Activated CD4-positive, alpha-beta T cell treated with anti-CD3 and anti-CD28 coated beads for 1 hour (primary cell): ENCODE measurements around the gene CCHCR1.
"Not testable (repeated sequence)": the region's sequence is repeated elsewhere in the genome, so short reads cannot be mapped to it uniquely, and the experiment has no call there.

Experiments used
- DNase-seq: peaks from one replicate; pipeline ENCODE4 v3.0.0-alpha.2; 2020

Gene CCHCR1

DNA sequence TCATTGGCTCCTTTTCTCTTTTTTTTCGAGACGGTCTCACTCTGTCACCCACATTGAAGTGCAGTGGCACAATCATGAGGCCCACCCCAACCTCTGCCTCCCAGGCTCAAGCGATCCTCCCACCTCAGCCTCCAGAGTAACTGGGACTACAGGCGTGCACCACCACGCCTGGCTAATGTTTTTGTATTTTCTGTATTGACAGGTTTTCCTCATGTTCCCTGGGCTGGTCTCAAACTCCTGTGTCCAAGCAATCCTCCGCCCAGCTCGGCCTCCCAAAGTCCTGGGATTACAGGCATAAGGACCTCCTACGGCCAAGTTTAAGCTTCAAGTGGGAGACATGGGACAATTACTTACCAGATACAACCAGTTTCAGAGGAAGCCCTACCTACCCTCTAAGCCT lies 22.3 kb upstream of the CCHCR1 start:
- DNase-seq = no peak

DNA sequence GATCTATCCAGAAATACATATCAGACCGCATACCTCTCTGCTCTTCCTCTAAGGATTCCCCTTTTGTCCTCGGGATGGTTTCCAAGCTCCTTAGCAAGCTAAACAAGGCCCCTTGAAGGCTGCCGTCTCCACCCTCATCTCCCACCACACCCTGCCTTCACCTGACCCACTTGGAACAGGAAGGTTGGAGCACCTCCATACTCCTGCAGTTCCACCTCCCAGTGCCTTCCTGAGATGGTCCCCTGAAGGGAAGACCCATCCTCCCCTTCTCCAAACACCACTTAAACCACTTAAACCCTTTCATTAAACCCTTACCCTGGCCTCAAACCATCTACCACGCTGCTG lies 21.4 kb upstream of the CCHCR1 start:
- no peak for DNase-seq

DNA sequence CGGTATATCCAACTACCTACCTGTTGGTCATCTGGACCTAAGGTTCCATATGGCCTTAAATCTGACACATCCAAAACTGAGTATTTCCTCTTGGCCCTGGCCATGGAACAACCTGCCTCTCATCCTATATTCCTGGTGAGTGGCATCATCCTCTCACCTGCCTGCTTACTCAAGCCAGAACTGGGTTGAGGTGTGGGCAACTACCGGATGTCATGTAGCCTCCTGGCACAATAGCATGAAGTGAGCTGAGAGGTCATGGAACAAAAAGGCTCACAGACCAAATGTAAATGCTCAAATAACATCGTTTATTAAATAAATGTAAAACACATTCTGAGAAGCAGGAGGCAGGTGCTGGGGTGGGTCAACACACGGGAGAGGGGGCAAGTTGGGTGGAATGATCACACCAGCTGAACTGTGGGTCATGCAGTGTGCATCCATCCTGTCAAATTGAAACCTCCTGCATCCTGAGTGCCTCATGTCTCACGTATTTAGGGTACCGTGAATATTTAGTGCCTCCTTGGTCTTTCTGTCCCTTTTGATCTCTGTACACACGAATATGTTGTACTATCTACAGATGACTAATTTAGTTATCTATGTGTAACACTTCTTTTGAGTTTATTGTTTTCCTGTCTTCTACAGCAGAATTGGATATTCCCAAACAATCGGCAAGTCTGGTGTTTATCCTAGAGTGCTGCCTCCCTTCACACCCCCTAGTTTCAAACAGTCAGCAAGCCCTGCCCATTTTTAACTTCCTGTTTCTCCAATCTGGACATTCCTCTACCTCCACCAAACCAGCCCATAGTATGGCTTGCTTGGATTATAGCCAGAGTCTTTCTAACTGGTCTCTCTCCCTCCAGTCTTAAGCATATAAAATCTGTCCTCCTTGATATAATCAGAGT lies 20.8 kb upstream of the CCHCR1 start:
- no peak for DNase-seq

DNA sequence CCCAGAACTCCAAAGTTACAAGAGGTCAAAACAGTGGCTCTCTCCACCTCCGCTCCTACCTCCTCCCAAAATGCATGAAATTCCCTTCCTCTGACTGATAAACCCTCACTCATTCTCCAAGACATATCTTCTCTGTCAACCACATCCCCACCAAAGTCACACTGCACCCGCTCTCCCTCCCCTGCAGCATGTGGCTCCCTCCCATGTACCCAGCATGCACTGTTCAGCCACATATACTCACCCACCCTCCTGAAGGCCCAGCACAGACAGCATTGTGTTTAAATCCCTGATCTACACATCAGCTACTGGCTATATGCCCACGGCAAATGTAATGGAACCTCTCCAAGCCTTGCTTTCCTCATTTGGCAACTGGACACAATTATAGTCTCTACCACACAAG lies 18.4 kb upstream of the CCHCR1 start:
- DNase-seq = no peak

DNA sequence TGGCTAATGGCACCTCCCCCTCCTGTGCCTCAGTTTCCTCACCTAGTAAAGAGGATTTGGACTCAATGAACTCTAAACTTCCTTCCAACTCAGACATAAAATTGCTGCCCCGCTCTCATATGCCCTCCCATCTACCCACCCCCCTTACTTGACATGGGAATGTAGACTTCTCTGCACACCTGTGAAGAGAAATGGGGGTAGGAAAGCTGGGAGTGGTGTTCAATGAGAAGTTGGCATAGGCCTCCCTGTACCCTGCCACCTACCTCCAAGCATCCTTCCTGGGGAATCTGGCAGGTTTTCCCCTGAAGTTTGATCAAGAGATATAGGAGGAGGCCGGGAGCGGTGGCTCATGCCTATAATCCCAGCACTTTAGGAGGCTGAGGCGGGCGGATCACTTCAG lies 16.8 kb upstream of the CCHCR1 start:
- no peak for DNase-seq

DNA sequence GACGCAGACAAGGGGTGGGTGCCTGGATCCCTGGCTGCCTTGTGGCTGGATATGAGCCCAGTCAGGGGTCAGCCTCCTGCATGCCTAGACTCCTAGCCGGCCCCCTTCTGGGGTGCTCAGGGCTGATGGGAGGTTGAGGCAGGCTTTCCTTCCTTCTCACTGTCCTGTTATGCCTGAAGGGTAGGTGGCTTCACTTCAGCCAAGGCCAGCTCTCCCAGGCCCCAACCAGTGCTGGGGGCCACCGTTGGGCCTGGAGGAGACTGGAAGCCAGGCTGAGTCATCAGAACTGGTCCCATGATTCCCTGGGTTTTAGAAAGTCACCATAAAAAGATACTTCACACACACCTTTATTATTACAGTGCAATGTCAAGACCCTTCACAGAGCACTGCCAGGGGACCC lies 15.8 kb upstream of the CCHCR1 start:
- no peak for DNase-seq

DNA sequence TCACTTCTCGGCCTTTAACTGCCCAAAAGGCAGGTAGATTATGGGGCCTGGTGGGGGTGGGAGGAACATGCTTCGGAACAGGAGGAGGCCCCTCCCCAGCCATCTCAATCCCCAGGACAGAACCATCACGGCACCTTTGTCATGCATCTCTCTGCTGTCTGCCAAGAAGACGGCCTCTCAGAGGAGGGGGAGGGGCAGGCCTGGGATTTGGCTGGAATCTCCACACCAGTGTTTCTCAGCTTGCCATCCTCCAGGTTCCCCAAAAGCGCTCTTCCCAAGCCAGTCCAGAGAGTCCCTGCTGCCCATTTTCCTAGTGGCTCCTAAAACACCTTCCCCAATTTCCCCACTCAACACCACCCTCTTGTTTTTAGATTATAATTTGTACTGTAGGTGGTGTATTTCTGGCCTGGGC lies 15.4 kb upstream of the CCHCR1 start:
- no peak for DNase-seq

DNA sequence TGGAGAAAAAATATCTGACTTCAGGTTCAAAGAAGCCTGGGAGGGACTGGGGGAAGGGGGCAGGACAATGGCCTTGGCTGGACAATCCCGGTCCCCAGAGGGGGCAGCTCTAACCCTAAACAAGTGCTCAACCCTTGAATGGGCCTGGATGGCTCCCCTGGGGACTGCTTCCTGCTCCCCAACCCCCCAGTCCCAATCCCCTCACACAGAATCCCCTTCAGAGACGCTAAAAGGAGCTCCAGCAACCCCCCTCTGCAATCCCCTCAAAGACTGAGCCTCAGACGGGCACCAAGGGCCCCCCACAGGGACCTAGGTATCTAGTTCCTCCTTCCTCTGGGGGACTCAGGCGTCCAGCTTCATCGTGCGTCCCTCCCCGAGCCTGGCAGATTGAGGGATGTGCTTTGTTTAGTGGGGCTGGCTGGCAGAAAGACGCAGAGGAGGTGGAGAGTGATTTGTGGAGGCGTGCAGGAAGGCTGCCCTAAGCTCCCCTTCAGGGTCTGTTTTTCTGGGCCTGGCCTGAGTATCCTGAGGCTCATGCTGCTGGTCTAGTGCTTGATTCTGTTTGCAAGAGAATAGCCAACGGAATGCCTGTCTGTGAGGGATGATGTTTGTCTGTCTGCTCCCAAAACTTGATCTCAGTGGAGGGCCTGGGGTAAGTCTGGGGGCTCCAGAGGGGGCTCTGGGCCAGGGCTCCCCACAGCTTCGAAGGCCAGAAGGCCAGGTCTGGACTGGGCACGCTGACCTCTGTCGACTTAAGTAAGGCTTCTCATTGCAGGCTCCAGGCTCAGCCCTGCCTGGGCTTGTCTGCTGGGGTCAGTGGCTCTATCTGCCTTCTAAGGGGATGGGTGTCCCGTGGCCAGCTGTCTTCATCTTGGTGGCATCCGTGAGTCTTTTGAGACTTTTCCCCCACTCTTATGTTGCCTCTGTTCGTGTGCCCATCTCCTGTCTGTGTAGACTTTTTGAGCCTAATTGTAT lies 14.6 kb upstream of the CCHCR1 start:
- DNase-seq = no peak

DNA sequence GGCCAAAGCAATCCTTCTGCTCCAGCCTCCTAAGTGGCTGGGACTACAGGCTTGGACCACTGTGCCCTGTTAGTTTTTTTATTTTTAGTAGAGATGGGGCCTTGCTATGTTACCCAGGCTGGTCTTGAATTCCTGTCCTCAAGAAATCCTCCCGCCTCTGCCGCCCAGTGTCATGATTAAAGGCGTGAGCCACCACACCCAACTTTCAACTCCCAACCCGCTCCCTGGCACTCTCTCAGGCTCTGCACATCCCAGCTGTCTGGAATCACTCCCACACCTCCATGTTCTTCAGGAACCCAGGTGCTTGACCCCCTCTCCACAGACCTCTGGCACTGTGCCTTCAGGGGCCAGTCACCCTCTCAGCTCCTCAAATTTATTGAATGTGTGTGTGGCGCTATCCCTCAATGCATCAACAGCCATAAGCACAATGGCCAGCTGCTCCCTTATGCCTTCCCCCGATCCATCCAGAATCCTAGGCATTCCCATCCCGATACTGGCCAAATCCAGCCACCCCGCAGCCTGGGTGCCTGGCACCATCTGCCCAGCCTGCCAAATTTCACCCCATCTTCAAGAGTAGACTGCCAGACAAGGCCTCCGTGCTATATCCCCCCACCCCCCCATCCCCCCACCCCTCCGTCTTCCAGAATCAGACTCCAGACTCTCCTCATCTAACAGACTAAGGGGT lies 13.5 kb upstream of the CCHCR1 start:
- no peak for DNase-seq

DNA sequence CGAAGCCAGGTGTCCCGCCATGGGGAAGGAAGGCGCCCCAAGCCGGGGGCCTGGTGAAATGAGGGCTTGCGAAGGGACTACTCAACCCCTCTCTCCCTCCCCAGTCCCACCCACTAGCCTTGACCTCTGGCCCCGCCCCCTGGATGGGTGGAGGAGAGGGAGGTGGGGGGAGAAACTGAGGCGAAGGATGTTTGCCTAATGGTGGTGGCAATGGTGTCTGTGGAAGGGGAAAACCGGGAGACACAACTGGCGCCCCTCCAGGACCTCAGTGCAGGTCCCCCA lies 12.9 kb upstream of the CCHCR1 start, which contains the start of gene POU5F1:
Gene POU5F1, minus strand, starts transcription at position 83 of the 282 bp plus-strand sequence. Its CDS starts 62 bp downstream, at position 21.
- no peak for DNase-seq

DNA sequence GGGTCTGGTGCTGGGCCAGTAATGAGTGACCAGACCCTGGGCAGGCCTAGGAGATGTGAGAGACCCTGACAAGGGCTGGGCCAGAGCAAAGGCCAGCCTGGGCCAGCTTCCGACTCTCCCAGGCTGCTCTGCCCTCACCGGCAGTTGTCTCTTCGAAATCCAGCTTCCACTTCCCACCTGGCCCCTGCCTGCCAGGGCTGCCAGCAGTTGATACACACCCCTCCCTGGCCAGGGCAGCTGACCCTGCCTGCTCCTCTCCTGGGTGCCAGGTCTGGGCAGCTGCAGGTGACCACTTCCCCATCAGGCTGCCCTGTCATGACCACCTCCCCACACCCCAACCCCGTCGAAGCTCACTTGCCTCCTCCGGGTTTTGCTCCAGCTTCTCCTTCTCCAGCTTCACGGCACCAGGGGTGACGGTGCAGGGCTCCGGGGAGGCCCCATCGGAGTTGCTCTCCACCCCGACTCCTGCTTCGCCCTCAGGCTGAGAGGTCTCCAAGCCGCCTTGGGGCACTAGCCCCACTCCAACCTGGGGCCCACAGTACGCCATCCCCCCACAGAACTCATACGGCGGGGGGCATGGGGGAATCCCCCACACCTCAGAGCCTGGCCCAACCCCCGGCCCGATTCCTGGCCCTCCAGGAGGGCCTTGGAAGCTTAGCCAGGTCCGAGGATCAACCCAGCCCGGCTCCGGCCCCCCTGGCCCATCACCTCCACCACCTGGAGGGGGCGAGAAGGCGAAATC lies 12.4 kb upstream of the CCHCR1 start:
- DNase-seq = not testable (repeated sequence)

DNA sequence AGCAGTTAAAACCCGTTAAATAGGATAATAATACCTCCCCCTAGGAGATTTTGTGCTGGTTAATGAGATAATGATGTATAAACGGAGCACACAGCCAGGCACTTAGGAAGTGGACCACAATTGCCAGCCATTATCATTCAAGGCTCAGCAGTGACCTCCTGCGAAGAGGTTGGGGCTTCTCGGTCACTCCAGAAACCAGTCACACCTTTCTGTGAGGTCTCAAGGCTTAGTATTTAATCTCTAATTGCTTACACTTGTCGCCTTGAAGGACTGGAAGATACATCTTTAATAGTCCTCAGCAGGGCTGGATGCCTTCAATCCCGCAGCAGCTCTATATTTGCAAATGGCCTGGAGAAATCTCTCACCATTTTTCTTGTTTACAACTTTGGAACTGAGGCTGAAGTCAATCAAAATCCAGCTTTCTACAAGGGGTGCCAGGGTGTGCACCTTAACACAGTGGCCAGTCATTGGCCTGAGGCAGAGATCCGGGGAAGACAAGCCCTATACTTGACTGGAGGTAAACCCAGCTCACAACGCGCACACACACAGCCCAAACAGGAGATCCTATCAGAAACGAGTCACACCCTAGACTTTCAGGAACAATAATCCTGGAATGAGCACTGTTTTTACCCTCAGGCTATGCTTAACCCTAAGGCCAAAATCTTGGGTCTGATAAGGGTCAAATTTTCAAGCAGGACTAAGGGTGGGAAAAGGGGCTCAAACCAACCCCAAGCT lies 11.7 kb upstream of the CCHCR1 start:
- no peak for DNase-seq

DNA sequence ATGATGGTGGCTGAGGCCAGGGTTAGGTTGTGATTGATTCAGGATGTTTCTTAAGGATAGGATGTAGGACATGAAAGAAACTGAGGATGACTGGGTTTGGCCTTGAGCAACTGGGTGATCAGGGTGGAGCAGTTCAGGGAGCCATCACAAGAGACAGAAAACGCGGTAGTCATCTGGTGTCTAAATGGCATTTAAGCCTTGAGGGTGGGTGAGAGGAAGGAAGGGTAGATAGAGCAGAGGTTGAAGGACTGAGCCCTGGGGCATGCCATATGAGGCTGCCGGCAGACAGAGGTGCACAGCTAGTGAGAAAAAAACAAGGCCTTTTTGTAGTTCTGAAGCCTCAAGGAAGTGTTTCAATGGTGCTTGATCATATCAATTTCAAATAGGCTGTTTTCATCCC lies 11.0 kb upstream of the CCHCR1 start:
- no peak for DNase-seq

DNA sequence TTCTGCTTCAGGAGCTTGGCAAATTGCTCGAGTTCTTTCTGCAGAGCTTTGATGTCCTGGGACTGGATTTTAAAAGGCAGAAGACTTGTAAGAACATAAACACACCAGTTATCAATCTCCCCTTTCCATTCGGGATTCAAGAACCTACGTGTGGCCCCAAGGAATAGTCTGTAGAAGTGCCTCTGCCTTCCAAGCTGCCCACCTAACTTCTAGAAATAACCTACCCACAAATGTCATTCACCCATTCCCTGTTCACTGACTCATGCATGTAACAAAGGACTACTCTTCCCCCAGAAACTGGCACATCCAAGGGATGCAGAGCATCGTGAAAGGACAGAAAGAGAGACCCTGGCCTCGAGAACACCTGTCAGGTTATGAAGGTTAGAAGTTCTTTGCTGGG lies 8.4 kb upstream of the CCHCR1 start:
- DNase-seq = no peak

DNA sequence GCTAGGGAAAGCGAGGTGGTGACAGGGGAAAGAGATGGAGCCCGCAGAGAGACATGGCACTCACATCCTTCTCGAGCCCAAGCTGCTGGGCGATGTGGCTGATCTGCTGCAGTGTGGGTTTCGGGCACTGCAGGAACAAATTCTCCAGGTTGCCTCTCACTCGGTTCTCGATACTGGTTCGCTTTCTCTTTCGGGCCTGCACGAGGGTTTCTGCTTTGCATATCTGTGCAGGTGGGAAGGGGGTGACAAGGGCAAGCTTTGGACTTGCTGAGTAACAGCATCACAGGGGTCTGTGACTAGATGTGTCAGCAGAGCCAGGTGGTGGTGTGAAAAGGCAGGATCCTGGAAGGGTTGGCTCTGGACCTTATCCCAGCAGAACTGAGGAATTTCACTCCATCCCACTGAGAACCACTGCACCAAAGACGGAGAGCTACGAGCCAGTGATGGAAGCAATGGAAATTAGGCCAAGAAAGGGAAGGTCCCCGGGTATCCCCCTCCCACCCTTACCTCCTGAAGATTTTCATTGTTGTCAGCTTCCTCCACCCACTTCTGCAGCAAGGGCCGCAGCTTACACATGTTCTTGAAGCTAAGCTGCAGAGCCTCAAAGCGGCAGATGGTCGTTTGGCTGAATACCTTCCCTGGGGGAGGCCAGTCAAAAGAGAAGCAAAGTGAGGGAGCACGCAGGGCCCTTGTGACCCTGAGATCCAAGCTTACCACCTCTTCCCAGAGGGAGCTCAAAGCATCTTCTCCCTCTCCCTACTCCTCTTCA lies 7.6 kb upstream of the CCHCR1 start:
- DNase-seq = not testable (repeated sequence)

DNA sequence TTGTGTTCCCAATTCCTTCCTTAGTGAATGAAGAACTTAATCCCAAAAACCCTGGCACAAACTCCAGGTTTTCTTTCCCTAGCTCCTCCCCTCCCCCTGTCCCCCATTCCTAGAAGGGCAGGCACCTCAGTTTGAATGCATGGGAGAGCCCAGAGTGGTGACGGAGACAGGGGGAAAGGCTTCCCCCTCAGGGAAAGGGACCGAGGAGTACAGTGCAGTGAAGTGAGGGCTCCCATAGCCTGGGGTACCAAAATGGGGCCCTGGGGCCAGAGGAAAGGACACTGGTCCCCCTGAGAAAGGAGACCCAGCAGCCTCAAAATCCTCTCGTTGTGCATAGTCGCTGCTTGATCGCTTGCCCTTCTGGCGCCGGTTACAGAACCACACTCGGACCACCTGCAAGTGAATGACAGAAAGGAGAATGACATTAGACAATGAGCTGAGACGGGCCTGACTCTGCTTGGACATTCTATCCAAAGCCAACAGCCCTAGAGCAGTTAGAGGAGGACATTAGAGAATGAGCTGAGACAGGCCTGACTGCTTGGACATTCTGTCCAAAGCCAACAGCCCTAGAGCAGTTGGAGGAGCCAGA lies 7.0 kb upstream of the CCHCR1 start:
- DNase-seq = not testable (repeated sequence)

DNA sequence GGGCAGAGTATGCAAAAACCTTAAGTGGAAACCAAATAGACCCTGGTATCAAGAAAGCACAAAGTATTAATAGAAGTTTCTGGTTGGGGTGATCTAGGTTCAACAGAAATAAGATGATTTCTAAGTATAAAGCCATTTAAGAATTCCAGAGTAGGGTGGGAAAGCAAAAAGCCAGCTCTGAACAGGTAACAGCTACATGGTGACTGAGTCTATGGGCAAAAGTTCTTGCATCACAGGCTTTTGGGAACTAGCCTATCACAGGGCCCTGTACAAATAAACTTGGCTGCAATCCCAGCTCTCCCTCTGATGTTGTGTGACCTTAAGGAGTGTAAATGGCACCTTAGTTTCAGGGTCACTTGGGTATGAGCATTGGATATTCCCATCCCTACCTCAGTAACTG lies 6.3 kb upstream of the CCHCR1 start:
- DNase-seq = no peak

DNA sequence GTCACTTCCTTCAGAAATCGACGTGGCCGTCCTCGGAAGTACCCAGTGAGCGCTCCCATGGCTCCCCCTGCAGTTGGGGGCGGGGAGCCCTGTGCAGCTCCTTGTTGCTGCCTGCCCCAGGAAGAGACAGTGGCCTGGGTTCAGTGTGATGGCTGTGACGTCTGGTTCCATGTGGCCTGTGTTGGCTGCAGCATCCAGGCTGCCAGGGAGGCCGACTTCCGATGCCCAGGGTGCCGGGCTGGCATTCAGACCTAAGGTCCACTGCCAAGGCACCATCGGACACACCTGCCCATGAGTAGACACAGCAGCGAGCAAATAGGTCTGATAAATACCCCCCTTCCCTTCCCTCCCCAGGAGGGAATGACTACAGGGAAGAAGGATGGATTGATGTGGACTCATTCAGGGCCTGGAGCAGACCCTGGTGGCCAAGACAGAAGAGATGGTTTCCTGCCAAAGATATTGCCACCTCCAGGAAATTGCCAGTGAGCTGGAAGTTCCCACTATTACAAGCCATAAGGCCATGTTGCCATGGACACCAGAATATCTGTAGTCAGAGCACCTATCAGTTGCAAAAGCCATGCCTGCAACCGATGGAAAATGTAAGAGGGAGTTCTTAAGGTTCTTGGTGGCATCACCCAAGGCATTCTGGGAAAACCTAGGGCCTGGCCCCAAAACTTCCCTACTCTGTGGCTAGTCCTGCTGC lies 5.0 kb upstream of the CCHCR1 start:
- no peak for DNase-seq

DNA sequence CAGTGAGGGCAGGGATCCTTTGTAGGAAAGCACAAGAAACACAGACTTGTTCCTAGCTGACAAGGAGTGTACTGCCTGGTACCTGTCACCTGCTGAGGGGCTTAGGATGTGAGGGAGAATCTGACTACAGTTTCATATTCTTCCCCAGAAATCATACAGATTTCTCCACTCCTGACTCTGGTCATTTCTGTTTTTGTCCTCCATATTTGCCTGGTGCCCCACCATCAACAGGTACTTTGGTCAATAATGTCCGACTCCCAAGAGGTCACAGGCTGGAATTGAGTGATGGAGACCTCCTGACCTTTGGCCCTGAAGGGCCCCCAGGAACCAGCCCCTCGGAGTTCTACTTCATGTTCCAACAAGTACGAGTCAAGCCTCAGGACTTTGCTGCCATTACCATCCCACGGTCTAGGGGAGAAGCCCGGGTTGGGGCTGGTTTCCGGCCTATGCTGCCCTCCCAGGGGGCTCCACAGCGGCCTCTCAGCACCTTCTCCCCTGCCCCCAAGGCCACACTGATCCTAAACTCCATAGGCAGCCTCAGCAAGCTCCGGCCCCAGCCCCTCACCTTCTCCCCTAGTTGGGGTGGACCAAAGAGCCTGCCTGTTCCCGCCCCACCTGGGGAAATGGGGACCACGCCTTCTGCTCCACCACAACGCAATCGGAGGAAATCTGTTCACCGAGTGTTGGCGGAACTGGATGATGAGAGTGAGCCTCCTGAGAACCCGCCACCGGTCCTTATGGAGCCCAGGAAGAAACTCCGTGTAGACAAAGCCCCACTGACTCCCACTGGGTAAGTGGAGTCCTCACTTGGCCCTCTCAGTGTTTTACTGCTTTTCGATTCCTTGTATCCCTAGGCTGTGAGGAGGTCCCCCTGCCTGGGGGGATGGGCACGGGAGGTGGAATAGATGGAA lies 3.9 kb upstream of the CCHCR1 start:
- no peak for DNase-seq
